Mesodermal cell (in vitro differentiated cells): ENCODE measurements around the gene RPRD1B.

Source experiments
- H3K27ac ChIP-seq: 2 replicates; pipeline ENCODE4 v1.7.0; 2013; ENCODE audit warnings: mild to moderate bottlenecking, low read depth, low read length, moderate library complexity; ENCODE audit not compliant: severe bottlenecking
- H3K36me3 ChIP-seq: 2 replicates; pipeline ENCODE4 v1.7.1; 2013; ENCODE audit warnings: mild to moderate bottlenecking, low read length, moderate library complexity; ENCODE audit not compliant: control insufficient read depth, insufficient read depth
- H3K4me1 ChIP-seq: one replicate; pipeline ENCODE4 v1.7.1; 2013; ENCODE audit warnings: mild to moderate bottlenecking, low read length; ENCODE audit not compliant: insufficient read depth, control insufficient read depth, poor library complexity, severe bottlenecking
- H3K4me3 ChIP-seq: 2 replicates; pipeline ENCODE4 v1.7.0; 2013; ENCODE audit warnings: low read length, control low read depth, mild to moderate bottlenecking; ENCODE audit not compliant: insufficient read depth, poor library complexity, severe bottlenecking; ENCODE audit errors: extremely low read depth
- H3K9me3 ChIP-seq: 2 replicates; pipeline ENCODE4 v1.7.1; 2013; ENCODE audit warnings: mild to moderate bottlenecking, low read length, moderate library complexity; ENCODE audit not compliant: control insufficient read depth
- WGBS, 2 experiments: methylation state at CpG; one replicate each; pipeline ENCODE4 v1.1.5; 2013; ENCODE audit warnings: missing lambda C conversion rate in 2 of 2; ENCODE audit not compliant: insufficient coverage in 2 of 2; 5-methylcytosine and 5-hydroxymethylcytosine counted together

The RPRD1B gene

GRCh38 chr20:38060536-38060935 is 27.0 kb downstream of the RPRD1B start:
- Histone ChIP-seq H3K27ac (peak overlapping the region; percentile 64), H3K9me3 (peaks cover 4% of the 10 kb centered on the region), H3K36me3 (peaks cover 75% of the 10 kb centered on the region), H3K4me3 (no peak overlapping the region), H3K4me1 (peaks cover 10% of the 10 kb centered on the region)
- WGBS, 2 experiments = 56 to 69% methylated on average over 5 of the region's 5 CpGs

GRCh38 chr20:38061109-38061508 is 27.6 kb downstream of the RPRD1B start:
- Histone ChIP-seq H3K27ac (no peak overlapping the region), H3K4me1 (peaks cover 10% of the 10 kb centered on the region), H3K4me3 (no peak overlapping the region), H3K9me3 (peaks cover 4% of the 10 kb centered on the region), H3K36me3 (peaks cover 81% of the 10 kb centered on the region)
- WGBS, 2 experiments = 97 to 100% methylated on average over 1 to 3 of the region's 4 CpGs

- Histone ChIP-seq H3K4me1 (peaks cover 16% of the 10 kb centered on the region), H3K36me3 (peaks cover 95% of the 10 kb centered on the region), H3K27ac (no peak overlapping the region), H3K9me3 (peaks cover 4% of the 10 kb centered on the region), H3K4me3 (no peak overlapping the region)
- WGBS, 2 experiments = 93 to 94% methylated on average over 3 to 5 of the region's 5 CpGs
Observed at GRCh38 chr20:38062890-38063289, 29.3 kb downstream of the RPRD1B start.

- peaks cover 4% of the 10 kb centered on the region for H3K9me3 ChIP-seq
Observed at GRCh38 chr20:38063911-38064530, 30.5 kb downstream of the RPRD1B start.

GRCh38 chr20:38065764-38066375 is 32.3 kb downstream of the RPRD1B start:
- peaks cover 96% of the 10 kb centered on the region for H3K36me3 ChIP-seq
- H3K4me1 ChIP-seq = peaks cover 7% of the 10 kb centered on the region
- 98 to 100% methylated on average over 7 of the region's 10 CpGs for WGBS, 2 experiments
- no peaks in the 10 kb centered on the region for H3K9me3 ChIP-seq
- H3K4me3 ChIP-seq = no peak overlapping the region
- no peak overlapping the region for H3K27ac ChIP-seq

More at GRCh38 chr20:38063911-38064530, 30.5 kb downstream of the RPRD1B start:
- Histone ChIP-seq H3K4me3 (no peak overlapping the region), H3K4me1 (peaks cover 16% of the 10 kb centered on the region), H3K36me3 (peaks cover 95% of the 10 kb centered on the region), H3K27ac (no peak overlapping the region)
- WGBS, 2 experiments = 90 to 100% methylated on average over 1 to 2 of the region's 7 CpGs

DNA sequence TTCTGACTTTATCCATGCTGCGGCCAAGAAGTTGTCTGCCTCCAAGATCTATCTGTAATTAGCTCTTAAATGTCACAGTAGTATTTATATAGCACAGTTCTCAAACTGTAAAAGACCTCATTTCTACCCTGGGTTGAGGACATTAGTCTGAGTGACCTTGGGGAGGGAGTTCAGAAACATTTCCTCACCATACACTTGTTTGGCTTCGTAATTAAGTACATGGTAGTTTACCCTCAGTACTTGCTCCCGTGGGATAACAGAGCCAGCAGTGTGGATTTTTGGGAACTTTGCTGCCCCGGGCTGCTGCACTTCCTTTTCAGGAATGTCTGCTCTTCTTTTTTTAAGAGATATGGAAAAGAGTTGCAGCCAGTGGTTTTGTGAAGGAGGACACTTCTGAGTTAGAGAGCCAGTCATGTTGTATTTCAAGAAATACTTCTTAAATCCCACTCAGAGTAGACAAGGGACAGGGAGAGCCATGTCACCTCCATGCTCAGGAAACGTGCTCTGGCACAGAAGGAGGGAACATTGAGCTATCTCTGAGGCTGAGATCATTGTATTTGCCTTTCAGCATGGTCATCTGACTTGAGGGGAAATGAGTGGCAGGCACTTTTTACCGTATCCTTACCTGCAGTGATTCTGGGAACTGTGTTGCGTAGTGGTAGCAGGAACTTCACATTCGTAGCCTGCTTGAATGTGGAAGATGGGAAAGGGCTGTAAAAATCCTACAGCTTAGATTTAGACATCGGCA is 33.6 kb downstream of the RPRD1B start:
- peak overlapping the region; percentile 23 for H3K27ac ChIP-seq

DNA sequence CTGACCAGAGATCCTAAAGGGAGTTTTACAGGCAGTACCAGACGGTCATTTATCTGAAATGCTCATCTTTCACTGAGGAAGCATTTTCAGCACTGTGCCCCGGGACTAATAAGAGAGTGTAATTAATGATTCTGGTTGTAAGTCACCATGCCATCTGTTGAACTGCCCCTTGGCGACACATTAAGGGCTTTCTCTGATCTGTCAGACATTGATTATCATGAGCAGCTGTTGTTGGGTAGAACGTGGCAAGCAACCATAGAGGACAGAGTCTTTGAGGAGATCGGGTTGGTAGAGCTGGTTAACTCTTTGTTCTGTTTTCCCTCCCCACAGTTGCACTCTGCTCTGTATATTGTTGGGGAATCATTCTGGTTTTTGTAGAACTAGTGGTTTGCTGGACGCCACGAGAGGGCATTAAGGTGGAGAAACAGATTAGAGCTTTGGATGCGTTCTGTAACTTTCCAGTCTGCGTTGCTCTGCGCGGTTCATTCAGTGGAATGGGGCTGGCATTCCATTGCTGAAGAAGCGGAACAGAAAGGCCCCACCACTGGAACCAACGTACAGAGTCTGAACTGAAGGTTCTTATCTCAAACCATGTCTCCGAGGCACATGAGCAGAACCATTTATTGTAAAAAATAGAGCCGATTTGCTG is 34.3 kb downstream of the RPRD1B start:
- Histone ChIP-seq H3K4me1 (peaks cover 6% of the 10 kb centered on the region), H3K4me3 (no peak overlapping the region), H3K9me3 (no peaks in the 10 kb centered on the region), H3K27ac (no peak overlapping the region), H3K36me3 (peaks cover 97% of the 10 kb centered on the region)
- WGBS, 2 experiments = 94 to 96% methylated on average over 13 to 15 of the region's 15 CpGs

More for the DNA sequence above, 33.6 kb downstream of the RPRD1B start:
- peaks cover 97% of the 10 kb centered on the region for H3K36me3 ChIP-seq
- H3K4me1 ChIP-seq = peaks cover 6% of the 10 kb centered on the region
- H3K4me3 ChIP-seq = no peak overlapping the region
- H3K9me3 ChIP-seq = no peaks in the 10 kb centered on the region
- WGBS, 2 experiments = 98% methylated on average over 6 to 8 of the region's 9 CpGs

- Histone ChIP-seq H3K4me3 (no peak overlapping the region), H3K9me3 (no peaks in the 10 kb centered on the region), H3K36me3 (peaks cover 81% of the 10 kb centered on the region), H3K27ac (no peak overlapping the region), H3K4me1 (no peaks in the 10 kb centered on the region)
- WGBS, 2 experiments = 83% methylated on average over 1 of the region's 1 CpG; no CpG with 5 or more reads in 1 of the 2 experiments
Observed at GRCh38 chr20:38072898-38073297, 39.4 kb downstream of the RPRD1B start.

DNA sequence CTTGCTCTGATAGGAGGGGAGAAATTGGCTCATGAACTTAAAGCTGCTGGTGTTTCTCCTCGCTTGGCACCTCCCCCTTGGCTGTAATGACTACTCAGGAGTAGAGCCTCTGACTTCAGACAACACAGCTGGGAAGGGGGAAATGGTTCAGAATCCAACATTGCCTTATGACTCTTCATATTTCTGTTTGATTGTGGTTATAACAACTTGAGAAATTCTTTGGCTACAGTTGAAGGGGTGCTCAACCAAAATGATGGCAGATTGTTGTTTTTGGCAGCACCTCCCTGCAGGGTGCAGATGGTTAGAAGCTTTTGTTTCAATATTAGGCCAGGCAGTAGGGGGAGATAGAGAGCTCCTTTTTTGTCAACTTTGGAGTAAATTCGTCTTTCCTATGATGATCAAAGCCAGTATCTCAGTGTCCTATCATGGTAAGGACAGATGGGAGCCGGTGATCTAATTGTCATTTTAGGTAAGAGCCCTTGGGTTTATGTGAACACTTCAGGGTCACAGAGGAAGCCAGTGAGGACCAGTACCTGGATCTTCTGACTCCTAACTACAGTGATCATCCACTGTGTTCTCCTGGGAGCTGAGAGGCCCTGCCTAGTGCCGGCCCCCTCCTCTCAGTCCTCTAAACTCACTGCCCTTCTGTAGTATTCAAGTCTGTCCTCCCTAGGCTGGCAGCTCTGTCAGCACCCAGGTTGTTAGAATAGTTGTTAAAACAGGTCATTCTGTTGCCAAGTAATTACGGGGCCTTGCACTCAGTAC is 39.9 kb downstream of the RPRD1B start:
- 60 to 82% methylated on average over 3 of the region's 5 CpGs for WGBS, 2 experiments
- peaks cover 81% of the 10 kb centered on the region for H3K36me3 ChIP-seq
- H3K4me3 ChIP-seq = no peak overlapping the region
- no peaks in the 10 kb centered on the region for H3K9me3 ChIP-seq
- no peaks in the 10 kb centered on the region for H3K4me1 ChIP-seq
- no peak overlapping the region for H3K27ac ChIP-seq
